A172 (cell line): ENCODE data around the gene POM121L2. TPM values are rescaled to one million over a fixed set of nuclear protein-coding genes. Genes with fewer than 3 reads are reported as not detected.
A peak's percentile ranks its signal among the peaks of the same experiment; 100 is the strongest.
"Not testable (repeated sequence)": the region's sequence is repeated elsewhere in the genome, so short reads cannot be mapped to it uniquely, and the experiment has no call there.

Experiments used
- DNase-seq: peaks from one replicate; pipeline ENCODE4 v3.0.0-alpha.2; 2015; ENCODE audit warnings: low spot score
- total RNA-seq: library from RNA; depleted of rRNA; stranded (reverse); fragments of >200 nt; shearing (Covaris generic); gene quantifications from 2 replicates; pipeline ENCODE4 v1.2.3, GENCODE V29; 2014

Gene POM121L2
- total RNA-seq, 1 experiment from 2014 or later: not detected

GRCh38 chr6:27294409-27294808 is 17.7 kb downstream of the POM121L2 start:
- no peak for DNase-seq

GRCh38 chr6:27293436-27294098 is 18.5 kb downstream of the POM121L2 start:
- peak; percentile 86 for DNase-seq

GRCh38 chr6:27290850-27291208 is 21.2 kb downstream of the POM121L2 start:
- no peak for DNase-seq

GRCh38 chr6:27290065-27290849 is 21.8 kb downstream of the POM121L2 start:
- DNase-seq: peak; percentile 67

- peak; percentile 28 for DNase-seq
These were observed 23.7 kb downstream of the POM121L2 start for GRCh38 chr6:27288136-27289044.

- no peak for DNase-seq
These were observed 24.3 kb downstream of the POM121L2 start for GRCh38 chr6:27287751-27288135.

- no peak for DNase-seq
These were observed 25.9 kb downstream of the POM121L2 start for GRCh38 chr6:27286141-27286540.

- DNase-seq: no peak
These were observed 28.8 kb downstream of the POM121L2 start for GRCh38 chr6:27283279-27283678.

- DNase-seq: no peak
These were observed 30.5 kb downstream of the POM121L2 start for GRCh38 chr6:27281569-27281968.

GRCh38 chr6:27281105-27281539 is 31.0 kb downstream of the POM121L2 start:
- DNase-seq: peak; percentile 15

GRCh38 chr6:27280540-27281000 is 31.5 kb downstream of the POM121L2 start:
- DNase-seq: peak; percentile 10

GRCh38 chr6:27280064-27280539 is 32.0 kb downstream of the POM121L2 start:
- DNase-seq: peak; percentile 63

- peak; percentile 4 for DNase-seq
These were observed 32.5 kb downstream of the POM121L2 start for GRCh38 chr6:27279513-27280063.

- DNase-seq: peak; percentile 74
These were observed 36.8 kb downstream of the POM121L2 start for GRCh38 chr6:27275025-27275956.

GRCh38 chr6:27273783-27274182 is 38.3 kb downstream of the POM121L2 start:
- DNase-seq: no peak

- DNase-seq: no peak
These were observed 43.3 kb downstream of the POM121L2 start for GRCh38 chr6:27268803-27269202.

GRCh38 chr6:27267857-27268434 is 44.1 kb downstream of the POM121L2 start:
- DNase-seq: no peak

GRCh38 chr6:27267003-27267402 is 45.1 kb downstream of the POM121L2 start:
- not testable (repeated sequence) for DNase-seq

GRCh38 chr6:27263886-27264285 is 48.2 kb downstream of the POM121L2 start:
- peak; percentile 35 for DNase-seq

GRCh38 chr6:27260836-27261375 is 51.2 kb downstream of the POM121L2 start:
- no peak for DNase-seq
